ENCODE results near the gene INKA2.

Gene INKA2

DNA sequence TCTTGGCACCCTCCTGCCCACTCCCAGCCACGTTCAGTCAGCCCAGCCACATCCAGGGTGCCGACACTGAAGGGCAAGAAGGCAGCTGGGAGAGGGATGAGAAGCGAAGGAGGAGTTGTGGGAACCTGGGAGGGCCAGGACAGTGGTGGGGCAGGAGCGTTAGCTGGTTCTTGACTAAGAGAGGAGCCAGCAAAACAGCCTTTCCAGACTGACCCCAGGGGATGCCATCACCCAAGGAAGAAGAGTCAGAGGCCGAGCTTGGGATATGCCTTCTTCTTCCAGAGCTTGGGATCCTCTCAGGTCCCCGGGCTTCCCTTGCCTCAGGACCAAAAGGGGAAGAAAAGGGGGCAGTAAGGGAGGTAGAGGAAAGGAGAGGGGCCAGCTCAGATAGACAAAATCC lies 7.2 kb downstream of the INKA2 start:
- no peak for FAIRE-seq

DNA sequence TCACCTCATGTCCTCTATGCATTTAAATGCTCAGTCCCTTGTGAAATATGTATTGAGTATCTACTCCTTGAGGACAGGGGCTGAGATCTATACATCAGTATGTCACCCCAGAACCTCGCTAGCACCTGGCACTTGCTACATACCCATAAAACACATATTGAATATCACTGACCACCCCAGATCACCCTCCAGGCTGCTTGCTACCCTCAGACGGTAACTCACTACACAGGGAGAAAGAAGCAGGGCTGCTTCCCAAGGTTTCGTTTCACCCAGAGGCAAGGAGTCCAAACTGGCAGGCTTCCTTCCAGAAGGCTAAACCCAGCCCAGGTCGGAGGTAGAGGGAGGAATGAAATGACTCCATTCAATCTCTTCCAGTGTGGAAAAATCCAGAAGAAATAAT lies 8.5 kb downstream of the INKA2 start:
- FAIRE-seq, result no peak

DNA sequence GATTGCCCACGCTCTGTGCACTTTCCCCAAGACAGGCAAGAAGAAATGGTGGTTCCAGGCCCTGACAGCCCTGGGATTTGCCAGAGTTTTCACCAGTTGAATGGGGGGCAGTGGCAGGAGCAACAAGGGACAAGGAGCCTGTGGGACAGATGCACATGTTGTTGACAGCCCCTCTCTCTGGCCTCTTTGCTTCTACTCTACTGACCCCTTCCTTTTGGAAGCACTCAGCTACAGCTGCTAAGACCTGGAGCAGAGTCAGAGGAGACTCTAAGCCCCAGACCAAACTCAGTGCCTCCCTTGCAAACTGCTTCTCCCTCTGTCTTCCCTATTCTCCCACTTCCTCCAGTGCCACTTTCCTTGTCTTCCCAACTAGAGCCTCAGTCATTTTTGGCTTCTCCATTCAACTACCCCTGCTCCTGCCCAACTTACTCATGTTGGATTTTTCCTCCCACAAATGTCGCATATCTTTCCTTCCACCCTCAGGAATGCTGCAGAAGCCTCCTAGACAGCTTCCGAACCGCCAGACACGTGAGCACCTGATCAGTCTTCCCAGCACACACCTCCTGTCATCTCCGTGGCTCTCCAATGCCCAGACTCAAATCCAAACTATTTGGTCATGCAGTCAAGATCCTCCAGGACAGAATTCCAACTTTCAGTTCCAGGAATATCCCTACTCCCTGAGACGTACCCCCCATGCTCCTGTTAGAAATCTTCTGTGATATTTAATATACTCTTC lies 9.1 kb downstream of the INKA2 start:
- no peak for FAIRE-seq

DNA sequence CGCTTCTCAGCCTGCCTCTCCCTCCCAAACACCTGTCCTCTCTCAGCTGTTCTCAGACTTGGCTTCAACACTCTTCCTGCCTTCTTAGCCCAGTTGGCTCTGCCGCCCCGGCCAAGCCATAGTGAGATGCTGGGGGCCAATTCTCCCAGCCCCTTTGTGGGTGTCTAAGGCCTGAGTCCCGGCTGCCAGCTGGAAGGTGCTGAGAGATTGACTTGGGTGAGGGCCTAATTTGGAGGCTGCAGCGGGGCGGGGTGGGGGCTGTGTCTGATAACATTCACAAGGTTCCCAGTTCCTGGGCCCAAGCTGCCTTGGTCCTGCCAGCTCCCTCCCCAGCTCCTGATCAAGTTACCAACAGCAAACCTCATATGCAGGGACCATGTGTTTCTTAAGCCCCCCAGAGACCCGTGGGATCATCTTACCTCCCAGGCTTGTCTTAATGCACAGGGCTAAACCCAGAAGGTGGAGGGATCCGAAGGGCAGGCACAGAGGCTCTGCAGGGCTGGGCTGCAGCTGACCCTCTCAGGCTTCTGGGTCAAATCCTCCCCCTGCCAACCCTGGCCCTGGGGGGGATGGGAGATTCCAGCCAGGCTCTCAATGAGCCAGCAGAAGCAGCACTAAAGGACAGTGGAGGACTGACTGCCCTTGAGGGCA lies 9.8 kb downstream of the INKA2 start:
- FAIRE-seq, result no peak

DNA sequence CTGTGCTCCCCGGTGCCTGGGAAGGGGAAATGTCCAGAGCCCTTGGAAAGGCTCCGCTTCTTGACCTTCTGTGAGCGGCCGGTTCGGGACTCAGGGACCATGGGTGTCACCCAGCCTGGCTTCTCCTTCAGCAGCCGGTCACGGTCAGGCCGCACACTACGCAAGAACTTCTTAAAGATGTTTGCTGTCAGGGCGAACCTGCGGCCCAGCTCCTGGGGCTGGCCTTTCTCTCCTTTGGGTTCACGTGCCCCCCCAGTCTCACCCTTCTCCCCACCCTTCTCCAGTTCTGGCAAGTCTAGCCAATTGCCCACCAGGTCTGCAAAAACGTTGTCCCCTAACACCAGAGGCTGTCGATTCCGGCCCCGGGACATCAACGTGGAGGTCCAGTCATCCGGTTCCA lies 12.1 kb downstream of the INKA2 start:
- no peak for FAIRE-seq

DNA sequence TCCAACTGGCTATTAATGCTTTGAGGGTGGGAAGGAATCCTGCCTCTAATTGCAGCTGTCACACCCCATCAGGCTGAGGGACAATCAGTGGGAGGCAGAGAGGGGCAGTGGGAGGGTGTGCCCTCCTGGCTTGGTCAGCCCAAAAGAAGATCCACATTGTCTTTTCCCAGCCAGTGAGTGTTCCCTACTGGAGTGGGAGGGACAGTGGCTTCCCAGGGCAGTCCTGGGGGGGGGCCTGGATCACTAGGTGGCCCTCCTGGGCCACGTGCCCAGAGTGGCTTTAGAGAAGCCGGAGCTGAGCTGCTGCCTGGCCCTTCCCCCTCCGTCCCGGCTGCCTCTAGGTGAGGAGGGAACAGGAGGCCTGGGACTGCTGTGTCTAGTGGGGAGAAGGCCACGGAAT lies 14.0 kb downstream of the INKA2 start:
- no peak for FAIRE-seq

DNA sequence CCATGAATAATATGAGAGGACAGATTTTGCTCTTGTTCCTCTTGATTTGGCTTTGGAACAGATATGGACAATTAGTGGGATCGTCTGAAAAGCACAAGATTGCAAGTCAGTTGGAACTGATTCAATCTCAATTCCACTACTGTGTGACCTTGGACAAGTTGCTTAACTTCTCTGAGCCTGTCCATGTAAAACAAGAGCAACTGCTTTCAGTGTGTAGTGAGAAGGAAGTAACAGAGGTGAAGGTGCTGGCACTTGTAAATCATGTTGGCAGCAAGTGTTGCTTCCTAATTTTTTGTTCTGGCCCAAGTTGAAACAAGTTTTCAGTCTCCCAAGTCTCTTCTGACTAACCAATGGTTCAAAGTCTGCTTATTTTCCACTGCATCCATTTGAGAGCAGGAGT lies 15.3 kb downstream of the INKA2 start:
- no peak for FAIRE-seq

DNA sequence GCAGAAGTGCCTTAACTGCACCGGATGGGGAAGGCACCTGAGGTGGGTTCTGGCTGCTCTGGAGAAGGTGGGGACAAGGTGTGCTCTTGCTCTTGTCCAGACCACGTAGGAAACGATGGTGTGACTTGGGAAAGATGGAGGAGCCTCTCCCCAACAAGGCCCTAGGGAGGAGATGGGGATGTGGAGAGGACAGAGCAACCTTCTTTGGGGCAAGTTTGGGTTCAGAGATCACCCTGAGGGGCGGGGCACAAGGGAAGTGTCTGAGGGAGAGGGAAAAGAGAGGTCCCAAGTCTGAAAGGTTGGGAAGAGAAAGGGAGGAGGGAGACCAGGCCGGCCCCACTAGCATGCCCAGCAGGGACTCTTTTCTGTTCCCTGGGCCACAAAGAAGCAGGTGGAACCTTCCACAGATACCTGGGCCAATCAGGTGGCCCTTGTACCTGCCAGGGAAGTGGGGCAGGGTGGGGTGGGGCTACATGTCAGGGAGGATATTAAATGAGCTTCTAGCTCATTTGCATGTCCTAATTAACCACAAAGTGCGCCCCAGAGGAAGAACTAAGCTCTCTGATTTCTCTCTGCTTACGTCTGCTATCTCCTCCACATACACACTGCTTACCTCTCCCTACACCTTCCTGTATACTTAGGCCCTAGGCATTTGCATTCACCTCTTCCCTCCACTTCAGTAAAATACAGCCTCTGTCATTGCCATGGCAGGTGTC lies 15.9 kb downstream of the INKA2 start:
- FAIRE-seq, result no peak

DNA sequence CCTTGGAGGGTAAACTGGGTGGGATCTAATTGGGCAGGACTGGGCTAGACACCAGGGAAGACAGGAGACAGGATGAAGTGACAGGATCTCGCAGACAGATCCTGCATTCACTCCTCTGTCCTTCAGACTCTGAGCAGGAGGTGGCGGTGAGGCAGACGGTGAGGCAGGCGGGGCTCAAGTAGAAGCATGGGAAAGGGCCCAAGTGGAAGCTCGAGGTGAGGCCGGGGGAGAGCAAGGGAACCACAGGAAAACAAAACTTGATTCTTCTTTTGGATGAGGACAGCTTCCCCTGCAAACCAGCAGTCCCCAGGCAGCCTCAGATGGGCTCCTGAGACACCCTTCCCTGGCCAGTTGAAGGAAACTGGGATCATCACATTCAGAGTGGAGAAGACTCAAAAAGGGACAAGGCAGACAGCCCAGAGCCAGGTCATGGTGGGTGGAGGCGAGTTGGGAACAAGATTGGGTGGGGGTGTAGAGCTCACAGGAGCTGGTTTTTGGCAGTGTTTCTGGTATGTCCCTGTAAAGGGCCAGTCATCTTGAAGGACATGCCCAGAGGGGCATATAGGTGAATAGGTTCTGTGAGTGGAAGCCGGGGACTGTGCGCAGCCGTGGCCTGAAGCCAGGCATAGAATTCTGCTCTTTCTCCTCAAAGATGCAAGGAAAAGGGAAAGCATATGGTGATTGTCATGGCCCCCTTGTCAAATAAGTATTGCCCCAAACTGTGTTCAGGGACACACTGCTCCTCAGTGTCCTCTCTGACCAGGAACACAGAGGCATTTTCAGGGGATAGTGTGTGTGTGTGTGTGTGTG lies 18.0 kb downstream of the INKA2 start:
- no peak for FAIRE-seq

DNA sequence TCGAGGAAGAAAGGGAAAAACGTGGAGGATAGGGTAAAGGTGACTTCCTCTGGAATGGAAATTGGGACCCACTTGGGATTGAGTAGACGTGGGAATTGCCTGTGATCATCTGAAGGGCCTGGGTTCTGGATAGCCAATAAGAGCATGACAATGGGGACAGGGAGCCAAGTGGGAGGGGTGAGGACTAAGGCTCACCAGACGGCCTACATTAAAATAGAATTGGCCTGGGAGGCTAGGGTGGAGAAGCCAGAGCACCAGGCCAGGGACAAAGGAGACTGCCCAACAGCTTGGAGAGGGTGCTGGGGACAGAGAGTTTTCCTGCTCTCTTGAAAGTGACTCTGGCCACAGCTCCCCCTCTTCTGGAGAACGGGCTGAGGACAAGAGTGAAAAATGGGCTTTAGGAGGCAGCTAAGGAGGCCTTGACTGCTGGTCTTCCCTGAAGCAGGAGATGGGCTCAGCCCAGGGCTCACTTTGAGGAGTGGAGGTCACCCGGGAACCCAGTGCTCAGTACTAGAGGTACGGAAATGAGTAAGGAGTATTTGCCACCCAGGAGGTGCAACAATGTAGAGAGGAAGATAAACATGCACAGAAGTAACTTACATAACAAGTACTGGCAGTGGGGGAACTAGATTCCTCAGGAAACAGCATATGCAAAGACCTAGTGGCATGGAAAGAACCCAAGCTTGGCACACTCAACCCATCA lies 18.8 kb downstream of the INKA2 start:
- no peak for FAIRE-seq

DNA sequence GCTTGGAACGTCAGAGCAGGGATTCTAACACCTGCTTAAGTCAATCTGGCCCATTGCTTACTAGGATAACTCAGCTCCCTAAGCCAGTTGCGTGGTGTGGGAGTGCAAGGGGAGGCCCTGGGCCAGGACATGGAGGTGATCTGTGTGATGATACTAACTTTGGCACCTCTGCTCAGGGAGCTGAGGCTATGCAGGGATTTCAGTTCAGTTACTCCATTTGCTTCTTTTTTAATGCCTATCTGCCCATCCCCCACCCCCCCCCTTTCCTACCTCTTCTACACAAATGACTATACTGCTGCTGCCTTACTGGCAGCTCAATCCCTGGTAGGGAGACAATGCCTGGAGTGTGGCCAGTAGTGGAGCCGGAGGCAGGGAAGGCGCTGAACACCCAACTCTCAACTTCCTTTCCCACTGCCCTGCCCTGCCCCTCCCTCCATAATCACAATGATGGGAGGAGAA lies 19.5 kb downstream of the INKA2 start:
- FAIRE-seq, result no peak

DNA sequence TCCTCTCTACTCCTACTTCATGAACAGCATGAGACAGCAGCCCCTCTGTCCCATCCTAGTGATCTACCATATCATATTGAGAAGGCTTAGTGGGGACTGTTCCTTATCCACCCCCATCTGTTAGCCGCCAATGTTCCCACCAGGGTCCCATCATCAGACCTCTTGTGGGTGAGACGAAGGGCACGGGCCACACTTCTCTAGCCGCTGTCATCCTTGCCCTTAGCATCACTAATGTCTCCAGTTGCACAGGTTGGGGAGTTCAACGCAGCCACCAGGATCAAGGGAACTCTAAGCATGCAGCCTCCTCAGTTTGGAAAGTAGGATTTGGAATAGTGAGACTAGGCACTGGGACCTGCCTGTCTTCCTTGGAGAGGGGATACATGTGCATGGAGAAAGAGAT lies 20.1 kb downstream of the INKA2 start:
- FAIRE-seq, result no peak

DNA sequence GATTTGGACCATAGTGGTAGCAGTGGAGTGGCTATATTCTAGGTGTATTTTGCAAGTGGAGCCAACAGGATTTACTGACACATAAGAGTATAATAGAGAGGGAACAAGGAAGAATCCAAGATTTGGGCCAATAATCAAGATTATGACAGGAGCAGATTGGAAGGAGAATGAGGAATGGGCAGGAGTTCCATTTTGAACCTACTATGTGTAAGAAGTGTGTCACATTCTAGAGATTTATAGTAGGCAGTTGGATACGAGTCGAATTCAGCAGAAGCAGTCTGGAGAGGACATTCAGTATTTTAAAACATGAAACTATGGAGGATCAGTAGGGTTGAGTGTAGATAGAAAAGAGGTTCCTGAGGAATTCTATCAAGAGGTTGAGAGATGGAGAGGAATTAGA lies 21.7 kb downstream of the INKA2 start:
- FAIRE-seq, result no peak

DNA sequence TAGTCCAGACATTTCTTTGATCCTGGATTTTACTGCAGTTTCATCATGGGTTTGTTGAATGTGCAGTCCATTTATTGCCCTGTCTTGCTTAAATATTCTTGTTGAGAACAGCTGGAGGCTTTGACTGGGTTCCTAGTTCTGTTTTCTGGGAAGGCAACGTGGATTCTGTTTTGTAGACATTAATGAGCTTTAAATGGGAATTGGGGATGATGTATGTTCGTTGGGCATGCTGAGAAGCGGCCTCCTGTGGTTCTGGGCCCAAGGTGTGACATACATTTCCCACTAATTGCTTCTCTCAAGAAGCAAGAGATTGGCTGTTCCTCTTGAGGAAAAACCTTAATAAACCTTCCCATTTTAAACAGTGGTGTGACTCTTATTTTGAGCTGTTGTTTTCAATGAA lies 22.9 kb downstream of the INKA2 start:
- no peak for FAIRE-seq

DNA sequence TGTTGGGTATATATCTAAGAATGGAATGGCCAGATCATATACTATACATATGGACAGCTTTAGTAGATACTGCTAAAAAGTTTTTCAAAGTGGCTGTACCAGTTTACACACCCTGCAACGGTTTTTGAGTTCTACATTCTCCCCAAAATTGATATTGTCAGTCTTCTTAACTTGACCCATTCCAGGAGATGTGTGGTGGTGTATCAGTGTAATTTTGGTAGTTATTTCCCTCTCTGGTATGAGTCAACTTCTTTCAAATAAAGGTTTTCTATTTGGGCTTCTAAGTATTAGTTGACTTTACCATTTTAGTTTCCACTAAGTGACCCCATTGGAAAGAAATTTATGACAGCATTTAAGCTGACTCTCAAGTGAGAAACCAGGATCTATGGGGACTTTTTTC lies 29.2 kb downstream of the INKA2 start:
- no peak for FAIRE-seq

DNA sequence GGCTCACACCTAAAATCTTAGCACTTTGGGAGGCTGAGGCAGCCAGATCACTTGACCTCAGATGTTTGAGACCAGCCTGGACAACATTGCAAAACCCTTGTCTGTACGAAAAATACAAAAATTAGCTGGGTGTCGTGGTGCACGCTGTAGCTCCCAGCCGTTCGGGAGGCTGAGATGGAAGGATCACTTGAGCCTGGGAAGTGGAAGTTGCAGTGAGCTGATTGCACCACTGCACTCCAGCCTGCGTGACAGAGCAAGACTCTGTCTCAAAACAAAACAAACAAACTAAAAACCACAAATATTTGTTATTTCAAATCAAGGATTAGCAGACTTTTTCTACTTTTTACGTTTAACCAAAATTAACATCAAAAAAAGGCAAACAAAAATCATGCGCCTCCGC lies 31.3 kb downstream of the INKA2 start:
- no peak for FAIRE-seq

DNA sequence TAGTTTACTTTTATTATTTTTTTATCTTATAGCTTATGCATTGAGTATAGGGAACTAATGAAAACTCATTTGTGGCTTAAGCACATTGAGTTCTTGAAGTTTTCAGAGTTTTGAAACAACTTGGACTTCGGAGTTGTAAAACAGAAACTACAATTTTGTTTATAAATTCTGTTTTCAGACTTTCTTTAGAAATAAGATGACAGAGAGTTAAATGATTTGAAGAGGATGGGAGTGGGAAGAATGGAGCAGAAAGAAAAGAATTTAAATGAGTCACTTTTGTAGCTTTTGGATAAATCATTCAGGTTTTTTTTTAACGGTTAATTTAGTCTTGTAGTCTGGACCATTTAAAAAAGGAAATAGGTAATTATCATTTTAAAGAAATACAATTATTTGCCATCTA lies 32.3 kb downstream of the INKA2 start:
- FAIRE-seq, result no peak

DNA sequence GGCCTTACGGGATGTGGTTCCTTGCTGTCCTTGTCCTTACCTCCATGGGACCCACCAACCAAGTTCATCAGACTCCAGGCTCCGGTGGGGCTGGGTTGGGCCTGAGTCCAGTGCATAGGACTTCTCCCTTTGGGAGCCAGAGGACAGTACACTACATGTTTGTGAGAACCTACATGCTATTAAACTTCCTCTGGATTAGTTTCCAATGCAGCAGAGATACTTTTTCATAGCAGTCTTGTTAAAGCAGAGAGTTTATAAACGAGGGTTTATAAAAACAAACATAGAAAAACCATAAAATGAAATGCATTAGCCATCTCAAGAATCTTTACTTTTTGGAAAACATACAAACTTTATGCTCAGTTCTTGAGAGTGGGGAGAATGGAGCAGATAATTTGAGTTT lies 33.4 kb downstream of the INKA2 start:
- no peak for FAIRE-seq

DNA sequence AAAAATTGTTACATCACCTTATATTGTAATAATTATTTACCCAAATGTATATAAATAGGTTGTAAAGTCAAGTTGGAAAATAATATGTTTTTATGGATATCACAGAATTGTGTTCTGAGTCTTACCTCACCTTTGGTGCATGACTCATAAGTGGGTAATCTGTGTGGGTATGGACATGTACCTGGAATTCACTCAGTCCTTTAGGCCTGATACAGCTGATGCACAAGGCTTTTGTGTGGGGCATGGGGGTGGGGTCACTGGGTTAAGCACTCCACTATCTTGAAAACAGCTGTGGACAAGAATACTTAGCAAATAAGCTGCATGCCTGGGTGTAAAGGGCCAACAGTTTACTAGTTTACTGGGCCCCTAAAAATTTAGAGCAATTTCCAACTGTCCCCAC lies 34.4 kb downstream of the INKA2 start:
- no peak for FAIRE-seq

DNA sequence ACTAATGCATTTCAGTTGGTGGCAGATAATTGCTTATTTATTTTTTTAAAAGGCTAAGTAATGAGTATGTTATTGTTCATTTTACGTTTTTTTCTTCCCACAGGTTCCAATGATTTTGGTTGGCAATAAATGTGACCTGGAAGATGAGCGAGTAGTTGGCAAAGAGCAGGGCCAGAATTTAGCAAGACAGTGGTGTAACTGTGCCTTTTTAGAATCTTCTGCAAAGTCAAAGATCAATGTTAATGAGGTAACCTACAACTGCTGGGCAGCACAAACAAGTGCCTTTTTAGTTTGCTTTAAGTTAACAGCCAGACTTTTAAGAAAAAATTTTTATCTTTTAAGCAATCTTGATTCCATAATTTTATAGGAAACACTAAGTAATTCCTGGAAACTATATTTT lies 35.0 kb downstream of the INKA2 start:
- no peak for FAIRE-seq

DNA sequence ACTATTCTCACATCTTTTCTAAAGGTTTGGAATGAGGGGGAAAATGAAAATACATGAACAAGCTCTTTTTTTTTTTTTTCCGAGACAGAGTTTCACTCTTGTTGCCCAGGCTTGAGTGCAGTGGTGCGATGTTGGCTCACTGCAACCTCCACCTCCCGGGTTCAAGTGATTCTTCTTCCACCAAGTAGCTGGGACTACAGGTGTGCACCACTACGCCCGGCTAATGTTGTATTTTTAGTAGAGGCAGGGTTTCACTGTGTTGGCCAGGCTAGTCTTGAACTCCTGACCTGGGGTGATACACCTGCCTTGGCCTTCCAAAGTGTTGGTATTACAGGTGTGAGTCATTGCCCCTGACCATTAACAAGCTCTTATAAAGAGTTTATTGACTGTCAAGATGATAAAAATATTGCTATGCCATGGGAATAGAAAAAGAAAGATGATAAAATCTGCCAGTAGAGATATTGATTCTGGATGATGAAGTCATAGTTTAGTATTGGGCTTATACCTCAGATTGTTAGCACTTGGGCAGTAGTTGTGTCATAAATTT lies 36.6 kb downstream of the INKA2 start:
- FAIRE-seq, result no peak

DNA sequence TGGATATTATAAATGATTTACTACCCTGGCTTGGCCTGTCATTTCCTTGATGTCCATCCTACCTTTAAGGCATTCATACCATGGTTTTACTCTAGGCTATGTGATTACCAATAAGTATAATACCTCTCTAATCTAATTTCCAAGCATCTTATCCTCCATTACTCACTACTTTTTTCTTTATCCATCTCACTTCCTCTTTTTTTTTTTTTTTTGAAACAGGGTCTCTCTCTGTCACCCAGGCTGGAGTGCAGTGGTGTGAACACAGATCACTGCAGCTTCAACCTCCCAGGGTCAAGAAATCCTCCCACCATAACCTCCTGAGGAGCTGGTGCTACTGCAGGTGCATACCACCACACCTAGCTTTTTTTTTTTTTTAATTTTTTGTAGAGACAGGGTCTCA lies 39.9 kb downstream of the INKA2 start:
- no peak for FAIRE-seq
